SH-SY5Y (cell line): ENCODE measurements around the gene GORAB.

Experiments used
- GATA2 ChIP-seq: IDR thresholded peaks from 2 replicates; pipeline ENCODE4 v1.6.1; 2011; ENCODE audit warnings: mild to moderate bottlenecking, low read depth, low read length
- GATA3 ChIP-seq: IDR thresholded peaks from 2 replicates; pipeline ENCODE4 v1.6.1; 2011; ENCODE audit warnings: low read depth, mild to moderate bottlenecking, low read length, moderate library complexity

GRCh38 chr1:170511038-170511437, 20.9 kb upstream of the GORAB start:
- TF ChIP-seq GATA2 = no peak
- TF ChIP-seq GATA3 = no peak
